HEK293 (cell line): ENCODE measurements around the gene SPRTN.

Experiments used
- BCL11B ChIP-seq: fragments of 450-650 bp; formaldehyde crosslinking; IDR thresholded peaks from 2 replicates; pipeline ENCODE4 v1.5.1; 2016; ENCODE audit warnings: low read depth, missing biosample characterization, missing genetic modification characterization
- KLF16 ChIP-seq: fragments of 450-650 bp; formaldehyde crosslinking; IDR thresholded peaks from 2 replicates; pipeline ENCODE4 v1.5.1; 2017; ENCODE audit warnings: missing biosample characterization, missing genetic modification characterization
- PRDM1 ChIP-seq: fragments of 450-650 bp; formaldehyde crosslinking; IDR thresholded peaks from 2 replicates; pipeline ENCODE4; 2016; ENCODE audit warnings: missing biosample characterization, missing genetic modification characterization
- PRDM2 ChIP-seq: fragments of 450-650 bp; formaldehyde crosslinking; IDR thresholded peaks from 2 replicates; pipeline ENCODE4 v1.5.1; 2016; ENCODE audit warnings: missing biosample characterization, missing genetic modification characterization, borderline replicate concordance
- YY2 ChIP-seq: fragments of 450-650 bp; formaldehyde crosslinking; IDR thresholded peaks from 2 replicates; pipeline ENCODE4 v1.5.1; 2016; ENCODE audit warnings: missing biosample characterization, missing genetic modification characterization
- ZBTB48 ChIP-seq: fragments of 450-650 bp; formaldehyde crosslinking; IDR thresholded peaks from 2 replicates; pipeline ENCODE4 v1.5.1; 2016; ENCODE audit warnings: missing biosample characterization, missing genetic modification characterization
- ZFHX2 ChIP-seq: fragments of 450-650 bp; formaldehyde crosslinking; conservative IDR thresholded peaks from 2 replicates; pipeline ENCODE4 v1.5.1; 2016; ENCODE audit warnings: missing biosample characterization, missing genetic modification characterization
- ZNF114 ChIP-seq: fragments of 450-650 bp; formaldehyde crosslinking; IDR thresholded peaks from 2 replicates; pipeline ENCODE4 v1.5.0; 2017; ENCODE audit warnings: missing biosample characterization, missing genetic modification characterization
- ZNF121 ChIP-seq: fragments of 450-650 bp; formaldehyde crosslinking; IDR thresholded peaks from 2 replicates; pipeline ENCODE4 v1.5.1; 2016; ENCODE audit warnings: missing biosample characterization, missing genetic modification characterization
- ZNF16 ChIP-seq: fragments of 450-650 bp; formaldehyde crosslinking; IDR thresholded peaks from 2 replicates; pipeline ENCODE4 v1.5.1; 2016; ENCODE audit warnings: low read depth, missing biosample characterization, missing genetic modification characterization
- ZNF37A ChIP-seq: fragments of 450-650 bp; IDR thresholded peaks from 2 replicates; pipeline ENCODE4 v1.5.1; 2018; ENCODE audit warnings: missing biosample characterization, missing genetic modification characterization
- ZNF501 ChIP-seq: fragments of 450-650 bp; formaldehyde crosslinking; IDR thresholded peaks from 2 replicates; pipeline ENCODE4 v1.5.1; 2016; ENCODE audit warnings: missing biosample characterization, missing genetic modification characterization
- ZNF529 ChIP-seq: fragments of 450-650 bp; formaldehyde crosslinking; IDR thresholded peaks from 2 replicates; pipeline ENCODE4 v1.5.1; 2017; ENCODE audit warnings: missing genetic modification characterization, missing biosample characterization; ENCODE audit not compliant: insufficient replicate concordance
- ZNF558 ChIP-seq: fragments of 450-650 bp; formaldehyde crosslinking; IDR thresholded peaks from 2 replicates; pipeline ENCODE4 v1.5.1; 2016; ENCODE audit warnings: missing biosample characterization, missing genetic modification characterization
- ZNF596 ChIP-seq: fragments of 450-650 bp; IDR thresholded peaks from 2 replicates; pipeline ENCODE4 v1.5.0; 2018; ENCODE audit warnings: missing biosample characterization, mild to moderate bottlenecking, missing genetic modification characterization, moderate library complexity
- ZNF629 ChIP-seq: fragments of 450-650 bp; formaldehyde crosslinking; IDR thresholded peaks from 2 replicates; pipeline ENCODE4 v1.5.1; 2017; ENCODE audit warnings: missing biosample characterization, missing genetic modification characterization
- ZNF704 ChIP-seq: fragments of 450-650 bp; formaldehyde crosslinking; IDR thresholded peaks from 2 replicates; pipeline ENCODE4 v1.5.1; 2016; ENCODE audit warnings: missing biosample characterization, missing genetic modification characterization
- TF ChIP-seq, protein P1 (sequence below): fragments of 450-650 bp; formaldehyde crosslinking; IDR thresholded peaks from 2 replicates; pipeline ENCODE4 v1.5.1; 2016; ENCODE audit warnings: missing biosample characterization, missing genetic modification characterization
- TF ChIP-seq, protein P2 (sequence below): fragments of 450-650 bp; IDR thresholded peaks from 2 replicates; pipeline ENCODE4 v1.5.1; 2018; ENCODE audit warnings: missing biosample characterization, missing genetic modification characterization
- TF ChIP-seq, protein P3 (sequence below): fragments of 450-650 bp; formaldehyde crosslinking; IDR thresholded peaks from 2 replicates; pipeline ENCODE4 v1.5.1; 2016; ENCODE audit warnings: missing biosample characterization, missing genetic modification characterization, borderline replicate concordance
- TF ChIP-seq, protein P4 (sequence below): fragments of 450-650 bp; formaldehyde crosslinking; IDR thresholded peaks from 2 replicates; pipeline ENCODE4 v1.5.1; 2016; ENCODE audit warnings: missing biosample characterization, missing genetic modification characterization, borderline replicate concordance

Gene SPRTN

GRCh38 chr1:231335663-231336602, 2.2 kb upstream of the SPRTN start (continued):
- TF ChIP-seq, protein P1, sequence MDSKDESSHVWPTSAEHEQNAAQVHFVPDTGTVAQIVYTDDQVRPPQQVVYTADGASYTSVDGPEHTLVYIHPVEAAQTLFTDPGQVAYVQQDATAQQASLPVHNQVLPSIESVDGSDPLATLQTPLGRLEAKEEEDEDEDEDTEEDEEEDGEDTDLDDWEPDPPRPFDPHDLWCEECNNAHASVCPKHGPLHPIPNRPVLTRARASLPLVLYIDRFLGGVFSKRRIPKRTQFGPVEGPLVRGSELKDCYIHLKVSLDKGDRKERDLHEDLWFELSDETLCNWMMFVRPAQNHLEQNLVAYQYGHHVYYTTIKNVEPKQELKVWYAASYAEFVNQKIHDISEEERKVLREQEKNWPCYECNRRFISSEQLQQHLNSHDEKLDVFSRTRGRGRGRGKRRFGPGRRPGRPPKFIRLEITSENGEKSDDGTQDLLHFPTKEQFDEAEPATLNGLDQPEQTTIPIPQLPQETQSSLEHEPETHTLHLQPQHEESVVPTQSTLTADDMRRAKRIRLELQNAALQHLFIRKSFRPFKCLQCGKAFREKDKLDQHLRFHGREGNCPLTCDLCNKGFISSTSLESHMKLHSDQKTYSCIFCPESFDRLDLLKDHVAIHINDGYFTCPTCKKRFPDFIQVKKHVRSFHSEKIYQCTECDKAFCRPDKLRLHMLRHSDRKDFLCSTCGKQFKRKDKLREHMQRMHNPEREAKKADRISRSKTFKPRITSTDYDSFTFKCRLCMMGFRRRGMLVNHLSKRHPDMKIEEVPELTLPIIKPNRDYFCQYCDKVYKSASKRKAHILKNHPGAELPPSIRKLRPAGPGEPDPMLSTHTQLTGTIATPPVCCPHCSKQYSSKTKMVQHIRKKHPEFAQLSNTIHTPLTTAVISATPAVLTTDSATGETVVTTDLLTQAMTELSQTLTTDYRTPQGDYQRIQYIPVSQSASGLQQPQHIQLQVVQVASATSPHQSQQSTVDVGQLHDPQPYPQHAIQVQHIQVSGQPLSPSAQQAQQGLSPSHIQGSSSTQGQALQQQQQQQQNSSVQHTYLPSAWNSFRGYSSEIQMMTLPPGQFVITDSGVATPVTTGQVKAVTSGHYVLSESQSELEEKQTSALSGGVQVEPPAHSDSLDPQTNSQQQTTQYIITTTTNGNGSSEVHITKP (tag by site-specific recombination), result peak; percentile 81
- TF ChIP-seq YY2 (tag by site-specific recombination) (no peak), ZNF558 (tag by site-specific recombination) (no peak), ZNF114 (tag by site-specific recombination) (no peak), ZBTB48 (tag by site-specific recombination) (no peak), ZNF704 (tag by site-specific recombination) (no peak), ZNF501 (peak; percentile 15; the same call in 1 of the 2 replicates), ZNF596 (tag by site-specific recombination) (no peak), ZNF529 (tag by site-specific recombination) (no peak), PRDM2 (tag by site-specific recombination) (no peak), ZFHX2 (tag by site-specific recombination) (no peak), ZNF16 (tag by site-specific recombination) (no peak), ZNF629 (tag by site-specific recombination) (no peak), ZNF37A (no peak), ZNF121 (tag by site-specific recombination) (no peak), PRDM1 (tag by site-specific recombination) (peak; percentile 78), BCL11B (no peak), KLF16 (tag by site-specific recombination) (0 out of 2 replicates have a peak, but pooled peaks have one; percentile 9)
- TF ChIP-seq, protein P2, sequence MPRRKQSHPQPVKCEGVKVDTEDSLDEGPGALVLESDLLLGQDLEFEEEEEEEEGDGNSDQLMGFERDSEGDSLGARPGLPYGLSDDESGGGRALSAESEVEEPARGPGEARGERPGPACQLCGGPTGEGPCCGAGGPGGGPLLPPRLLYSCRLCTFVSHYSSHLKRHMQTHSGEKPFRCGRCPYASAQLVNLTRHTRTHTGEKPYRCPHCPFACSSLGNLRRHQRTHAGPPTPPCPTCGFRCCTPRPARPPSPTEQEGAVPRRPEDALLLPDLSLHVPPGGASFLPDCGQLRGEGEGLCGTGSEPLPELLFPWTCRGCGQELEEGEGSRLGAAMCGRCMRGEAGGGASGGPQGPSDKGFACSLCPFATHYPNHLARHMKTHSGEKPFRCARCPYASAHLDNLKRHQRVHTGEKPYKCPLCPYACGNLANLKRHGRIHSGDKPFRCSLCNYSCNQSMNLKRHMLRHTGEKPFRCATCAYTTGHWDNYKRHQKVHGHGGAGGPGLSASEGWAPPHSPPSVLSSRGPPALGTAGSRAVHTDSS (tag by site-specific recombination), result 0 out of 2 replicates have a peak, but pooled peaks have one; percentile 18
- TF ChIP-seq, protein P3, sequence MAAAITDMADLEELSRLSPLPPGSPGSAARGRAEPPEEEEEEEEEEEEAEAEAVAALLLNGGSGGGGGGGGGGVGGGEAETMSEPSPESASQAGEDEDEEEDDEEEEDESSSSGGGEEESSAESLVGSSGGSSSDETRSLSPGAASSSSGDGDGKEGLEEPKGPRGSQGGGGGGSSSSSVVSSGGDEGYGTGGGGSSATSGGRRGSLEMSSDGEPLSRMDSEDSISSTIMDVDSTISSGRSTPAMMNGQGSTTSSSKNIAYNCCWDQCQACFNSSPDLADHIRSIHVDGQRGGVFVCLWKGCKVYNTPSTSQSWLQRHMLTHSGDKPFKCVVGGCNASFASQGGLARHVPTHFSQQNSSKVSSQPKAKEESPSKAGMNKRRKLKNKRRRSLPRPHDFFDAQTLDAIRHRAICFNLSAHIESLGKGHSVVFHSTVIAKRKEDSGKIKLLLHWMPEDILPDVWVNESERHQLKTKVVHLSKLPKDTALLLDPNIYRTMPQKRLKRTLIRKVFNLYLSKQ, result no peak
- TF ChIP-seq, protein P4, sequence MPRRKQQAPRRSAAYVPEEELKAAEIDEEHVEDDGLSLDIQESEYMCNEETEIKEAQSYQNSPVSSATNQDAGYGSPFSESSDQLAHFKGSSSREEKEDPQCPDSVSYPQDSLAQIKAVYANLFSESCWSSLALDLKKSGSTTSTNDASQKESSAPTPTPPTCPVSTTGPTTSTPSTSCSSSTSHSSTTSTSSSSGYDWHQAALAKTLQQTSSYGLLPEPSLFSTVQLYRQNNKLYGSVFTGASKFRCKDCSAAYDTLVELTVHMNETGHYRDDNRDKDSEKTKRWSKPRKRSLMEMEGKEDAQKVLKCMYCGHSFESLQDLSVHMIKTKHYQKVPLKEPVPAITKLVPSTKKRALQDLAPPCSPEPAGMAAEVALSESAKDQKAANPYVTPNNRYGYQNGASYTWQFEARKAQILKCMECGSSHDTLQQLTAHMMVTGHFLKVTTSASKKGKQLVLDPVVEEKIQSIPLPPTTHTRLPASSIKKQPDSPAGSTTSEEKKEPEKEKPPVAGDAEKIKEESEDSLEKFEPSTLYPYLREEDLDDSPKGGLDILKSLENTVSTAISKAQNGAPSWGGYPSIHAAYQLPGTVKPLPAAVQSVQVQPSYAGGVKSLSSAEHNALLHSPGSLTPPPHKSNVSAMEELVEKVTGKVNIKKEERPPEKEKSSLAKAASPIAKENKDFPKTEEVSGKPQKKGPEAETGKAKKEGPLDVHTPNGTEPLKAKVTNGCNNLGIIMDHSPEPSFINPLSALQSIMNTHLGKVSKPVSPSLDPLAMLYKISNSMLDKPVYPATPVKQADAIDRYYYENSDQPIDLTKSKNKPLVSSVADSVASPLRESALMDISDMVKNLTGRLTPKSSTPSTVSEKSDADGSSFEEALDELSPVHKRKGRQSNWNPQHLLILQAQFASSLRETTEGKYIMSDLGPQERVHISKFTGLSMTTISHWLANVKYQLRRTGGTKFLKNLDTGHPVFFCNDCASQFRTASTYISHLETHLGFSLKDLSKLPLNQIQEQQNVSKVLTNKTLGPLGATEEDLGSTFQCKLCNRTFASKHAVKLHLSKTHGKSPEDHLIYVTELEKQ, result no peak
